Right ventricle myocardium superior (tissue), 1 donor: ENCODE measurements around the gene ARMH3. TPM values are rescaled to one million over a fixed set of nuclear protein-coding genes. Genes with fewer than 3 reads are reported as not detected.

ENCODE experiments used
- ATAC-seq: fragments of 200-7000 bp; cut with Tn5 transposase; one replicate; pipeline ENCODE4 v1.9.1; 2020; ENCODE audit warnings: mild to moderate bottlenecking; ENCODE audit not compliant: poor library complexity
- DNase-seq: peaks from one replicate; pipeline ENCODE4 v3.0.0-alpha.2; 2020
- intact Hi-C: fragments of 100-400 bp; cut with DNase I; formaldehyde crosslinking; loops from one replicate; pipeline ENCODE4 v1.11.2; 2022
- long read RNA-seq: library from polyadenylated mRNA; unstranded; transcript quantifications from one replicate; pipeline ENCODE4 v2.0.0, GENCODE V29; 2021
- total RNA-seq: library from RNA; stranded (reverse); fragmentation: NEBNext Ultra II Directional; extraction: Animal tissue kit (Norgen Biotek cat#: 25700); gene quantifications from one replicate; pipeline ENCODE4 v1.2.1, GENCODE V29; 2021
- donor health status: DM: no; HTN: yes; CAD: no; lungs with severe emphysema.

The ARMH3 gene
- total RNA-seq, result 55.1 TPM
- long read RNA-seq, full-length matches to known transcripts, result 17 of 114 reads
- long read RNA-seq, partial matches to known transcripts, result 48 of 114 reads
- long read RNA-seq, other reads (novel, unspliced or antisense), result 49 of 114 reads

- intact Hi-C loops, result no loop called here
- ATAC-seq (peak; percentile 99), DNase-seq (peak; percentile 95)
These were observed at the start of gene ARMH3 for GRCh38 chr10:102055647-102056419. TSS of gene ARMH3 (minus strand) at chr10:102056173. CDS start at chr10:102040114, 16,059 bp downstream.

GRCh38 chr10:102102421-102102820, 46.4 kb upstream of the ARMH3 start:
- ATAC-seq, result no peak
- DNase-seq, result no peak
- intact Hi-C loops, result no loop called here

GRCh38 chr10:102101152-102101551, 45.2 kb upstream of the ARMH3 start:
- DNase-seq (no peak), ATAC-seq (no peak)
- intact Hi-C loops, result no loop called here

GRCh38 chr10:102096449-102096848, 40.5 kb upstream of the ARMH3 start:
- no peak for ATAC-seq
- no peak for DNase-seq
- intact Hi-C loops, result no loop called here

- intact Hi-C loops, result no loop called here
- ATAC-seq (no peak), DNase-seq (no peak)
These were observed 34.8 kb upstream of the ARMH3 start for GRCh38 chr10:102090772-102091171.

- ATAC-seq (no peak), DNase-seq (no peak)
- intact Hi-C loops, result no loop called here
These were observed 30.2 kb upstream of the ARMH3 start for GRCh38 chr10:102086196-102086595.

- intact Hi-C loops, result no loop called here
- ATAC-seq (no peak), DNase-seq (no peak)
These were observed 29.4 kb upstream of the ARMH3 start for GRCh38 chr10:102085336-102085735.

GRCh38 chr10:102083541-102083940, 27.6 kb upstream of the ARMH3 start:
- intact Hi-C loops, result no loop called here
- ATAC-seq (no peak), DNase-seq (no peak)

- intact Hi-C loops, result no loop called here
- ATAC-seq (peak; percentile 91), DNase-seq (peak; percentile 86)
These were observed 16.9 kb upstream of the ARMH3 start for GRCh38 chr10:102072673-102073527.

GRCh38 chr10:102069071-102069470, 13.1 kb upstream of the ARMH3 start:
- ATAC-seq (no peak), DNase-seq (no peak)
- intact Hi-C loops, result loop anchor here (5.0 kb wide), 1 partner anchor 48 kb away; no protein-coding TSS in a partner anchor

- ATAC-seq, result no peak
- DNase-seq, result peak; percentile 66
- intact Hi-C loops, result loop anchor here (5.0 kb wide), 1 partner anchor 49 kb away; no protein-coding TSS in a partner anchor
These were observed 12.2 kb upstream of the ARMH3 start for GRCh38 chr10:102068216-102068615.

GRCh38 chr10:102067091-102067916, 11.3 kb upstream of the ARMH3 start:
- no peak for ATAC-seq
- intact Hi-C loops, result loop anchor here (5.0 kb wide), 1 partner anchor 50 kb away; no protein-coding TSS in a partner anchor
- no peak for DNase-seq

- intact Hi-C loops, result loop anchor here (5.0 kb wide), 1 partner anchor 51 kb away; no protein-coding TSS in a partner anchor
- no peak for DNase-seq
- no peak for ATAC-seq
These were observed 10.6 kb upstream of the ARMH3 start for GRCh38 chr10:102066399-102067088.

- intact Hi-C loops, result loop anchor here (5.0 kb wide), 1 partner anchor 52 kb away; no protein-coding TSS in a partner anchor
- DNase-seq, result peak; percentile 68
- peak; percentile 62 for ATAC-seq
These were observed 9.8 kb upstream of the ARMH3 start for GRCh38 chr10:102065561-102066398.

GRCh38 chr10:102064868-102065560, 9.0 kb upstream of the ARMH3 start, which contains the start of gene HPS6:
TSS of gene HPS6 (plus strand) at chr10:102065349. CDS start at chr10:102065475, 126 bp downstream.
- intact Hi-C loops, result loop anchor here (5.0 kb wide), 1 partner anchor 52 kb away; no protein-coding TSS in a partner anchor
- DNase-seq (peak; percentile 95), ATAC-seq (peak; percentile 99)

- DNase-seq (no peak), ATAC-seq (no peak)
- intact Hi-C loops, result no loop called here
These were observed 8.5 kb upstream of the ARMH3 start for GRCh38 chr10:102064503-102064867.
